Peyer's patch (tissue), 4 donors: ENCODE results near the gene HOXB8.

ENCODE experiments used
- POLR2A ChIP-seq, 2 donors: fragments of 450-650 bp; IDR thresholded peaks; one replicate each; pipeline ENCODE4 v1.5.1; 2017; ENCODE audit warnings: antibody characterized with exemption in 2 of 2, mild to moderate bottlenecking in 2 of 2, moderate library complexity in 2 of 2
- TF ChIP-seq, protein P1 (sequence below), 6 experiments: fragments of 450-650 bp in 4 of 6; fragments of 200-600 bp in 2 of 6; sonication (generic) in 1 of 6; IDR thresholded peaks; one replicate each; pipeline ENCODE4 v1.5.1; 2017 to 2019; ENCODE audit warnings: antibody characterized with exemption in 6 of 6, mild to moderate bottlenecking in 3 of 6, moderate library complexity in 1 of 6

DNA sequence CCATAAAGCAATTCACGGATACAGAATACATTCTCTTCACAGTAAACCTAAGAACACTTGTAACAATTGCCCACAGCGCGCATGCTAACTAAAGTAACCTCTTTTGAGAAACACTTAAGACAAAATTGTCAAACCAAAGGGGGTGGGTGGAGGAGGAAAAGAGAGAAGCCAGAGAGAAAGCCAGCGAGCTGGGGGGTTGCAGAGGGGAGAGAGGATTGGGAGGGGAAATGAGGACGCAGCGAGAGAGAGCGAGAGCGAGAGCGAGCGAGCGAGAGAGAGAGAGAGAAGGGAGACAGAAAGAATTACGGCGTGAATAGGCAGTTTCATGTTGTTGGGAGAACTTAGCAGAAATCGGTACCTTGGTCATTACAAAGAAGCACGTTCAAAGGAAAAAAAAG, 2.6 kb downstream of the HOXB8 start:
- TF ChIP-seq, protein P1, sequence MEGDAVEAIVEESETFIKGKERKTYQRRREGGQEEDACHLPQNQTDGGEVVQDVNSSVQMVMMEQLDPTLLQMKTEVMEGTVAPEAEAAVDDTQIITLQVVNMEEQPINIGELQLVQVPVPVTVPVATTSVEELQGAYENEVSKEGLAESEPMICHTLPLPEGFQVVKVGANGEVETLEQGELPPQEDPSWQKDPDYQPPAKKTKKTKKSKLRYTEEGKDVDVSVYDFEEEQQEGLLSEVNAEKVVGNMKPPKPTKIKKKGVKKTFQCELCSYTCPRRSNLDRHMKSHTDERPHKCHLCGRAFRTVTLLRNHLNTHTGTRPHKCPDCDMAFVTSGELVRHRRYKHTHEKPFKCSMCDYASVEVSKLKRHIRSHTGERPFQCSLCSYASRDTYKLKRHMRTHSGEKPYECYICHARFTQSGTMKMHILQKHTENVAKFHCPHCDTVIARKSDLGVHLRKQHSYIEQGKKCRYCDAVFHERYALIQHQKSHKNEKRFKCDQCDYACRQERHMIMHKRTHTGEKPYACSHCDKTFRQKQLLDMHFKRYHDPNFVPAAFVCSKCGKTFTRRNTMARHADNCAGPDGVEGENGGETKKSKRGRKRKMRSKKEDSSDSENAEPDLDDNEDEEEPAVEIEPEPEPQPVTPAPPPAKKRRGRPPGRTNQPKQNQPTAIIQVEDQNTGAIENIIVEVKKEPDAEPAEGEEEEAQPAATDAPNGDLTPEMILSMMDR (IDR thresholded peaks at IDR 0.05) = no peak
- TF ChIP-seq POLR2A (IDR thresholded peaks at IDR 0.05) = no peak
